NCI-H146 (cell line): ENCODE results near the gene ABL2.
A peak's percentile ranks its signal among the peaks of the same experiment; 100 is the strongest.
"Not testable (repeated sequence)": the region's sequence is repeated elsewhere in the genome, so short reads cannot be mapped to it uniquely, and the experiment has no call there.

Source experiments
- DNase-seq: peaks from one replicate; lab custom pipeline; 2025; lab: John Stamatoyannopoulos, UW

Gene ABL2

GRCh38 chr1:179229214-179230140 is at the start of gene ABL2:
Gene ABL2, minus strand, starts transcription at chr1:179229677. Its CDS starts 280 bp downstream, at chr1:179229397.
- DNase-seq = peak; percentile 78

DNA sequence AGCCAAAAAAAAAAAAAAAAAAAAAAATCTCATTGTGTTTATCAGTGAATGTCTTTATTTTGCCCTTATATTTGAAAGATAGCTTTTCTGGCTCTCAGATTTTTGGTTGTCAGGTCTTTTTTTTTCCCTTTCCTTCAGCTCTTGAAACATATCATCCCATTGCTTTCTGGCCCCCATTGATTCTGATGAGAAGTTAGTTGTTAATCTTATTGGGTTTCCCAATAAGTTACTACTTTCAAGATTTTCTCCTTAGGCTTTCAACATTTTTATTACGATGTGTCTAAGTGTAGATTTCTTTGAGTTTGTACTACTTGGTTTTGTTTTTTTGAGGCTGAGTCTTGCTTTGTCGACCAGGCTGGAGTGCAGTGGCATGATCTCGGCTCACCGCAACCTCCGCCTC is 49.4 kb upstream of the ABL2 start:
- no peak for DNase-seq

DNA sequence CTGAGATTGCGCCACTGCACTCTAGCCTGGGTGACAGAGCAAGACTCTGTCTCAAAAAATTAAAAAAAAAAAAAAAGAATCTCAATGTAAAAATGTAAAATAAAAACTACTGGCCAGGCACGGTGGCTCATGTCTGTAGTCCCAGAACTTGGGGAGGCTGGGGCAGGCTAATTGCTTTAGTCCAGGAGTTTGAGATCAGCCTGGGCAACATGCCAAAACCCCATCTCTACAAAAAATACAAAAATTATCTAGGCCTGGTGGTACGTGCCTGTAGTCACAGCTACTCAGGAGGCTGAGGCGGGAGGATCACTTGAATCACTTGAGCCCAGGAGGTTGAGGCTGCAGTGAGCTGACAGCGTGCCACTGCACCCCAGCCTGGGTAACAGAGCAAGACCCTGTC is 44.9 kb upstream of the ABL2 start:
- not testable (repeated sequence) for DNase-seq

GRCh38 chr1:179269071-179269470 is 39.6 kb upstream of the ABL2 start:
- DNase-seq = no peak

- no peak for DNase-seq
Measured at GRCh38 chr1:179264507-179264906, 35.0 kb upstream of the ABL2 start.

DNA sequence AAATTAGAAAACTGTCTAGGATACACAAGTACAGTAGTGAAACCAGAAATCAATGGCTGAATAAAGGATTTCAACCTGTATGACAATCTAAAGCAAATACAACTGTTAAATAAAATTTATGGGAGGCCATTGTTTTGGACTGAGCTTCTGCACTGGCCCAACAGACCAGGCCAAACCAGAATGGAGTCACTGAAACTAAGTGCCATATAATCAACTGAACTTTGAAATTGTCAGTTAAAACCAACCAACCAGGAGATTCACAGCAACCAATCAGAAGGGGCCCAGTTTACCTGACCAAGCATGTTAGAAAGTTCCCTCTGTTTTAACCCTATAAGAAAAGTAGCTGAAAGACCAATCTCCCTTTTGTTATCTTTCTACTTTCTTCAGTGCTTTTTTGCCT is 33.6 kb upstream of the ABL2 start:
- DNase-seq = no peak

DNA sequence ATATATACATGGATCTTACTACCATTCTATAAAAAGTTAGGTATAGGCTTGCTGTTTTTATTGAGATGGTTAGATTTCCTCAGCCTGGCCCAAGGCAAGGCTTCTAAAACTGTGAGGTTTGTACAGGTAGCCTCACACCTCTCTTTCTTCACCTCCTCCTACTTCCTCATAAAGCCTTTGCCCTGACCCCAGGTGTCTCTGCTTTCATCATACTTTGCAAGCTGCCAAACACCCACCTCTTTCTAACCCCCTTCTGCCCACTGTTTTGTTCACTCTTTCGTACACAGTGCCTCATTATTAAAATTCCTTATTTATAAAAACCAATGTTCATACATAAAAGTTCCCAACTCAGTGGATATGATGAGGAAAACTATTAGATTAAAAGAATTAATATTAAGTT is 32.7 kb upstream of the ABL2 start:
- no peak for DNase-seq

- DNase-seq = no peak
Measured at GRCh38 chr1:179253286-179253972, 24.0 kb upstream of the ABL2 start.

GRCh38 chr1:179252606-179253005 is 23.1 kb upstream of the ABL2 start:
- no peak for DNase-seq

DNA sequence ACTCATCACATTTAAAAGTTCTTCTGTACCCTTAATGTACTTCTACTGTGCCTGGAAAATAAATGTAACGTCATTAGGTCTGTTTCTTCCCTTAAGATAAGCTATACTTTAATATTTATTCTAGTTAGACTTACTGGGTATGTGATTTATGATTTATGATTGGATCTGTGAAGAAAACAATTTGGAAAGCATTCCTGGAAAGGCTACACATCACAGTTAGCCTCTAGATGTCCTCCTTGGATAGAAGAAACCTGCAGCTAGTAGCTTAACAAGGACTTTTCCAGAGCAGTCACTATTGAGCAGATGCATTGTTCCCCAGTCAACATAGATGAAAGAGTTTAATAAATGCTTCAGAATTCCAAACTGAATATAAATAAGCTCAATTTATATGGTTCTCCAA is 22.2 kb upstream of the ABL2 start:
- peak; percentile 51 for DNase-seq

DNA sequence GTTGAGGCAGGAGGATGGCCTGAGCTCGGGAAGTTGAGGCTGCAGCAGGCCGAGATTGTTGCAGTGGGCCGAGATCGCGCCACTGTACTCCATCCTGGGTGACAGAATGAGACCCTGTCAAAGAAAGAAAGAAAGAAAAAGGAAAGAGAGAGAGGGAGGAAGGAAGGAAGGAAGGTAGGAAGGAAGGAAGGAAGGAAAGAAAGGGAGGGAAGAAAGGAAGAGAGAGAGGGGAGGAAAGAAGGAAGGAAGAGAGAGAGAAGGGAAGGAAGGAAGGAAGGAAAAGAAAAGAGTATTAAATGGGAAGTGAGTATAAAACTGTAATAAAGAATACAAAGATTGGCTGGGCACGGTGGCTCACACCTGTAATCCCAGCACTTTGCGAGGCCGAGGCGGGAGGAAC is 18.4 kb upstream of the ABL2 start:
- no peak for DNase-seq

DNA sequence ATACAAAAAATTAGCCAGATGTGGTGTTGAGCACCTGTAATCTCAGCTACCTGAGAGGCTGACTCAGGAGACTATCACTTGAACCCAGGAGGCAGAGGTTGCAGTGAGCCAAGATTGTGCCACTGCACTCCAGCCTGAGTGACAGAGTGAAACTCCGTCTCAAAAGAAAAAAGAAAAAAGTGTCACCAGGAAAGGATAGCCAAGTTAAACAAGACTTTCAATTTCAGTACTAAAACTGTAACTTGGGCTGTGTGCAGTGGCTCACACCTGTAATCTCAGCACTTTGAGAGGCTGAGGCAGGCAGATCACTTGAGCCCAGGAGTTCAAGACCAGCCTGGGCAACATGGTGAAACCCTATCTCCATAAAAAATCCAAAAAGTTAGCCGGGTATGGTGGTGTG is 15.9 kb upstream of the ABL2 start:
- DNase-seq = not testable (repeated sequence)

- DNase-seq = no peak
Measured at GRCh38 chr1:179241530-179242097, 12.1 kb upstream of the ABL2 start.

- no peak for DNase-seq
Measured at GRCh38 chr1:179237222-179237621, 7.7 kb upstream of the ABL2 start.

DNA sequence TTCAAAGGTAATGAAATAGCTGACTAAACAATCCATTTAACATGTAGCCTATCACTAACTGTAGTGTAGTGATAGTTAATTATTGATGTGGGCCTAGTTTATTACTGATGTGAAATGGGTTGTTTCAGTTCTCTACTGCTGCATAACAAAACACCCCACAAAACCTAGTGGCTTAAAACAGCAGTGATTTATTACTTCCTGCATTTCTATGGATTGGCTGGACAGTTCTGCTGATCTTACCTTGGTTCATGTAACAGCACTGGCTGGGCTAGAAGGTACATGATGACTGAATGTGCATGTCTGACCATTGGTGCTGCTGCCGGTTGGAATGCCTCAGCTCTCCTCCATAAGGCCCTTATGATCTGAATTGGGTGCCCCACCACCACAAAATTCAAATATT is 5.4 kb upstream of the ABL2 start:
- no peak for DNase-seq

DNA sequence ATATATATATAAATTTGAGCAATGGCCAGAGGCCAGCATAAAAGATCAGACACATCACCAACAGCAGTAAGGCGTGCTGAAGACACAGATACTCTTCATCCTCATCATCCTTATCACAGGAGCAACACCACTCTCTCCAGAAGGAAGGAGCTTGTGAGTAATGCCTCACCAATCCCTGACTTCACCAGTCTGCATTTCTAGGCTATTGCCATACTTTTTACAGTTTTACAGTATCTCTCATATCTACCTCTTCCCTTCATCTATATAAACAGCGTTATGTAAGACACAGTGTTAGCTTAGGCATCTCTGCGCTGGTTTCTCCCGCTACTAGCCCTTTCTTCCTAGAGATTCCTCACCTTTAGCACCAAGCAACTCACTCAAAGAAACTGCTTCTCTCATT is 2.4 kb upstream of the ABL2 start:
- no peak for DNase-seq

- DNase-seq = no peak
Measured at GRCh38 chr1:179230721-179231120, 1.2 kb upstream of the ABL2 start.

- peak; percentile 8 for DNase-seq
Measured at GRCh38 chr1:179230251-179230650, 774 bp upstream of the ABL2 start.

- DNase-seq = peak; percentile 48
Measured at GRCh38 chr1:179228783-179229213, 679 bp downstream of the ABL2 start.

- DNase-seq = no peak
Measured at GRCh38 chr1:179226738-179227137, 2.7 kb downstream of the ABL2 start.

- DNase-seq = not testable (repeated sequence)
Measured at GRCh38 chr1:179224466-179224865, 5.0 kb downstream of the ABL2 start.

GRCh38 chr1:179221121-179221520 is 8.4 kb downstream of the ABL2 start:
- not testable (repeated sequence) for DNase-seq

- no peak for DNase-seq
Measured at GRCh38 chr1:179217943-179218507, 11.5 kb downstream of the ABL2 start.
